Measurements from ENCODE around the gene ADGRB3.

ADGRB3 gene

DNA sequence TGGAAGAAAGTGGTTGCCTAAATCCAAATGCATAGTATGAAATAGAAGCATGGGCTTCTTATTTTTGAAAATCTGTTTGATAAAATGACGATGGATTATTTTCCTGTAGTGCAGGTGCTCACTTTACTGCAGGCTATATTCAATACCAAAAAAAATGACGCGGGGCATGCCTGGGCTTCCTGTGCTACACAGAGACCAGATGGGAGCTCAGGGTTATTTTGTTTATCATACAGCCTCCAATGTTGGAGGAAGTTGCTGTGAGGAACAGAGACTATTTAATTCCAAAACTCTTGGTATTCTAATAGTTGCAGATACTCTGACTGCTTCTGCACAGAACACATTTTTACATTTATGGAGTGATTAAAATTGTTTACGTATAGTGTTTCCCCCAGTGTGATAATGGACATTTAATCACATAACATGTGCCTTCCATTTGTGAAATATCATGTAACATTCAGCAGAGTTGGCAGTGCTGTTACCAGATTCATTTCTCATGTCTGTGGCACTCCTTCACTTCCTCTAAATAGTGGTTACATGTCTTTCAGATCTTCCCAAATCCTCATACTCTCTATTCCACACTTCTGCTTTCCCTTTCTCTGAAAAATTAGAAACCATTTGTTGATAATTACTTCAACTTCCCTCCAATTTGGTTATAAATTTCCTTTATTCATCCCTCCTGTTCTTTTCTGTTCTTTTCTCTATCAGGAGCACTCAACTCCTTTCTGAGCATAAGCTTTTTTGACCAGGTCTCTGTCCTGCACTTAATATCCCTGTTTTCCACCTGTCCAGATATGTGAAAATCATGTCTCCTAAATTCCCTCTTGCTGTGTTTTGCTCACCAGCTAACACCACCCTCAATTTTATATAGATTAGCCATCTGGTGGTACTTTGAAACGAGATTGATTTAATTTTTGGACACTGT is 121.6 kb downstream of the ADGRB3 start:
- H3K9ac ChIP-seq (ENCODE audit: low read length in 2 of 2) = no peak overlapping the region

DNA sequence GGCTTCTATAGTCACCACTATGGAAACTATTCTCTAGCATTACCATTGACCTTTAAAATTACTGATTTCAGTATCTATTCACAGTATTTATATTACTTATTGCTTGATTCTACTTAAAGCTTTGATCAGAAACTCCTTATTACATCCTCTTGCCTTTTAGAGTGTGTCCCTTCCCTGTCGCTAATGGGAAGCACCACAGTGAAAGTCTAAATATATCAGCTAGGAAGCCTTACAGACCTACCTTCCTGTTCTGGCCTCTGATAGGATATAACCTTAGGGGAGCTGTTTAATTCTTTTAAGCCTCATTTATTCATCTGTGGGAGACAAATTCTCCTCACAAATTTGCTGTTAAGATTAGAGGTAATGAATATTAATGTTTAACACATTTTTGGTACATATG is 122.7 kb downstream of the ADGRB3 start:
- Histone ChIP-seq H3K36me3 (ENCODE audit: control insufficient read depth in 2 of 2, insufficient read depth in 2 of 2, low read length in 2 of 2) (no peaks in the 10 kb centered on the region), H3K9ac (ENCODE audit: low read length in 2 of 2) (no peak overlapping the region), H3K27me3 (ENCODE audit: control insufficient read depth in 1 of 2, insufficient read depth in 2 of 2, low read length in 2 of 2) (no peaks in the 10 kb centered on the region), H3K4me1 (ENCODE audit: control insufficient read depth, insufficient read depth, low read length) (no peaks in the 10 kb centered on the region), H3K9me3 (ENCODE audit: control insufficient read depth in 2 of 2, low read length in 2 of 2) (no peaks in the 10 kb centered on the region), H3K27ac (ENCODE audit: low read length) (no peak overlapping the region), H3K4me3 (ENCODE audit: low read length in 2 of 2) (no peak overlapping the region)

More for the DNA sequence above, 121.6 kb downstream of the ADGRB3 start:
- H3K9me3 ChIP-seq (ENCODE audit: control insufficient read depth in 2 of 2, low read length in 2 of 2) = no peaks in the 10 kb centered on the region
- H3K27me3 ChIP-seq (ENCODE audit: control insufficient read depth in 1 of 2, insufficient read depth in 2 of 2, low read length in 2 of 2) = no peaks in the 10 kb centered on the region
- H3K4me3 ChIP-seq (ENCODE audit: low read length in 2 of 2) = no peak overlapping the region
- no peaks in the 10 kb centered on the region for H3K4me1 ChIP-seq (ENCODE audit: control insufficient read depth, insufficient read depth, low read length)
- no peaks in the 10 kb centered on the region for H3K36me3 ChIP-seq (ENCODE audit: control insufficient read depth in 2 of 2, insufficient read depth in 2 of 2, low read length in 2 of 2)
- H3K27ac ChIP-seq (ENCODE audit: low read length) = no peak overlapping the region

DNA sequence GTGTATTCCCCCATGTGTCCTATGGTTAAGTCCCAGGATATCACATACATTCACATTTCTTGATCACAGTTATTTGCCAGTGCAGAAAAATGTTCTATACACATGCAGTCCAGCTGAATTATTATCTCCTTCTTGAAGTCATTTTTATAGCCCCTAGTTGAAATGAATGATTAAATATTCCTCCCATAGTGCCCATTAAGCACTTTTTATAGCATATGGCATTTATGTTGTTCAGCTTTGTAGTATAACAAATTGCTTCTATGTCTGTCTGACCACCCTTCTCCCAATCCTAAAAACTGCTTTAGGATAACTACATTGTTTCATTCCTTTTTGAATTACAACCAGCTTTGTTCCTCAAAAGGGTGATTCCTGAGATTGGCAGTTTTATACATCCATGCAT is 123.5 kb downstream of the ADGRB3 start:
- no peaks in the 10 kb centered on the region for H3K9me3 ChIP-seq (ENCODE audit: control insufficient read depth in 2 of 2, low read length in 2 of 2)
- no peak overlapping the region for H3K4me3 ChIP-seq (ENCODE audit: low read length in 2 of 2)
- no peaks in the 10 kb centered on the region for H3K36me3 ChIP-seq (ENCODE audit: control insufficient read depth in 2 of 2, insufficient read depth in 2 of 2, low read length in 2 of 2)
- no peak overlapping the region for H3K27ac ChIP-seq (ENCODE audit: low read length)
- no peaks in the 10 kb centered on the region for H3K4me1 ChIP-seq (ENCODE audit: control insufficient read depth, insufficient read depth, low read length)
- no peaks in the 10 kb centered on the region for H3K27me3 ChIP-seq (ENCODE audit: control insufficient read depth in 1 of 2, insufficient read depth in 2 of 2, low read length in 2 of 2)
- H3K9ac ChIP-seq (ENCODE audit: low read length in 2 of 2) = no peak overlapping the region

DNA sequence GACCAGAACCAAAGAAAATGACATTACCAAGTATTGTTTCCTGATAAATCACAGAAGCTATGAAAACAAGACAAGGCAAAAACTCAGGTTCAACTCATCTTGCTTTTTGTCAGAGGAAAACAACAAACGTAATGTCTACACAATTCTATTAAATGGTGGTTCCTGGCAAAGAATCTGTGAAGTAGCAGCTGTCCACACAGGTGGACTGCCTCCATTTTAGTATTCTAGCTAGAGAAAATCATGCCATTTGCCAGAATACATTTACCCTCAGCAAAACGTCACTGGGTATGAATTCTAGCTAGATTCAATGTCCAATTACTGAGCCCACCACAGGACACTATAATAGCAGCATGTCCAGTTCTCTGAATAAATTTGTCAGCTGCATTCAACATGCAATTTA is 125.4 kb downstream of the ADGRB3 start:
- Histone ChIP-seq H3K36me3 (ENCODE audit: control insufficient read depth in 2 of 2, insufficient read depth in 2 of 2, low read length in 2 of 2) (no peaks in the 10 kb centered on the region), H3K9ac (ENCODE audit: low read length in 2 of 2) (no peak overlapping the region), H3K27ac (ENCODE audit: low read length) (no peak overlapping the region), H3K4me1 (ENCODE audit: control insufficient read depth, insufficient read depth, low read length) (no peaks in the 10 kb centered on the region), H3K27me3 (ENCODE audit: control insufficient read depth in 1 of 2, insufficient read depth in 2 of 2, low read length in 2 of 2) (no peaks in the 10 kb centered on the region), H3K9me3 (ENCODE audit: control insufficient read depth in 2 of 2, low read length in 2 of 2) (no peaks in the 10 kb centered on the region), H3K4me3 (ENCODE audit: low read length in 2 of 2) (no peak overlapping the region)

DNA sequence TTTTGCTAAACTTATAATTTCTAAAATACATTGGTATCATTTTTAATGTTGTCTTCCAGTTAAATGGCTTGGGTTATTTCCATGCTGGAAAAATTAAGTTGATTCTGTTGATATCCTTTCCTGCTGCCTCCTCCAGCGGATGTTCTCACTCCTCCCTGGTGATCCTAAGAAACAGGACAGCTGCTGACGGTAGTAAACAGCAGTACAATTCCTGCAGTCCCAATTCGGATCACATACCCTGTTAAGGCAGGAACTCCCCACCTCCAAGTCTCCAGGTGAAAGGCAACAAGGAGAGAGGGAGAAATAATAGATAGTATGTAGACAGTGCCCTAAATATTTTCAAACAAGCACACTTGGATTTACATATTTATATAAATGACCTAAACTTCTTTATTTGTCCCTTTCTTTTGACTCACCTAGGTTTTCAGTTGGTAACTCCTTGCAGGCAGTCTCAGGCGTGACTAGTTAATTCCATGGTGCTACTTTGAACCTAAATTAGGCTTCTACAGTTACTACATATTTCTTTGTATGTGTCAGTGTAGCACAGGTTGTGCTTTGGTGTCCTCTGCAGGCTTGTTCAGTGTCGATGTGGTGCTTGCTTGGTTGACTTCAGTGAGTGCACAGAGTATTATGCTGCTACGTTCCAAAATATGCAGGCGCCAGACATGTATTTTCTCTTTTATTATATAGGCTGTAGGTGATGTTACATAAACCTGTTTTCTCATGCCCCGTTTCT is 126.0 kb downstream of the ADGRB3 start:
- Histone ChIP-seq H3K27me3 (ENCODE audit: control insufficient read depth in 1 of 2, insufficient read depth in 2 of 2, low read length in 2 of 2) (no peaks in the 10 kb centered on the region), H3K4me1 (ENCODE audit: control insufficient read depth, insufficient read depth, low read length) (no peaks in the 10 kb centered on the region), H3K9me3 (ENCODE audit: control insufficient read depth in 2 of 2, low read length in 2 of 2) (no peaks in the 10 kb centered on the region), H3K4me3 (ENCODE audit: low read length in 2 of 2) (no peak overlapping the region), H3K9ac (ENCODE audit: low read length in 2 of 2) (no peak overlapping the region), H3K36me3 (ENCODE audit: control insufficient read depth in 2 of 2, insufficient read depth in 2 of 2, low read length in 2 of 2) (no peaks in the 10 kb centered on the region), H3K27ac (ENCODE audit: low read length) (no peak overlapping the region)

DNA sequence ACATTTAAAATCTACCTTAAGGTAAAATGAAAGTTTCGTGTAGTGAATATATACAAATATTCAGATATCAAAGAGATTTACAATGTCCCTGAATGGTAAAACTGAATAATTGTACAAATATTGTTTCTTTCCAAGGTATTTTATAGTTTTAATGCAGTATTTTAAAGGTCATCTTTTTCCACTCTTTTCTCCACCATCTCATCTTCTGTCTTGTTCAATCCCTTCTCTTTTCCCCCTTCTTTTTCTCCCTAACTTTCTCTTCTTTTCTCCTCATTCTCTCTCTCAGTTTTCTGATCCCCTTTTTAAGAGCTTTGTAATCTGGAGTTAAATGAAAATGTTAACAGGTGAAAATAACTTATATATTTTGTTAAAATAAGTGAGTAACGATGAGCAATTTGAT is 126.9 kb downstream of the ADGRB3 start:
- Histone ChIP-seq H3K36me3 (ENCODE audit: control insufficient read depth in 2 of 2, insufficient read depth in 2 of 2, low read length in 2 of 2) (no peaks in the 10 kb centered on the region), H3K27ac (ENCODE audit: low read length) (no peak overlapping the region), H3K27me3 (ENCODE audit: control insufficient read depth in 1 of 2, insufficient read depth in 2 of 2, low read length in 2 of 2) (no peaks in the 10 kb centered on the region)

DNA sequence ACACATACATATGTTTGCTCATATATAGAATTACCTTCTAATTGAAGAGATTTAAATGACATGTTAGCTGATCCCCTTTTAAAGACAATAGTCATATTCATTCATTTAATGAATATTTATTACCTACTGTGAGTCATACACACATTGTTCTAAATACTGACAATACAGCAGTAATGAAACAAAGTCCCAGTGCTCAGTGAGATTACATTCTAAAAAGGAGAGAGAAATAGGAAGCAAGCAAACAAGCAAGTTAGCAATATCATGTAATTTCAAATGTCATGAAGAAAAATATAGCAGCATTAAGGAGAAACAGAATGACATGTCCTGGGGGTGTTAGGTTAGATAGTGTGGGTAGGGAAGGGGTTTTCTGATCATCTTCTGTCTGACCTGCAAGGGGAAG is 136.3 kb downstream of the ADGRB3 start:
- Histone ChIP-seq H3K36me3 (ENCODE audit: control insufficient read depth in 2 of 2, insufficient read depth in 2 of 2, low read length in 2 of 2) (no peaks in the 10 kb centered on the region), H3K27me3 (ENCODE audit: control insufficient read depth in 1 of 2, insufficient read depth in 2 of 2, low read length in 2 of 2) (no peaks in the 10 kb centered on the region), H3K4me1 (ENCODE audit: control insufficient read depth, insufficient read depth, low read length) (no peaks in the 10 kb centered on the region), H3K9me3 (ENCODE audit: control insufficient read depth in 2 of 2, low read length in 2 of 2) (no peaks in the 10 kb centered on the region), H3K9ac (ENCODE audit: low read length in 2 of 2) (no peak overlapping the region), H3K4me3 (ENCODE audit: low read length in 2 of 2) (no peak overlapping the region), H3K27ac (ENCODE audit: low read length) (no peak overlapping the region)

More for the DNA sequence above, 126.9 kb downstream of the ADGRB3 start:
- Histone ChIP-seq H3K9me3 (ENCODE audit: control insufficient read depth in 2 of 2, low read length in 2 of 2) (no peaks in the 10 kb centered on the region), H3K9ac (ENCODE audit: low read length in 2 of 2) (no peak overlapping the region), H3K4me3 (ENCODE audit: low read length in 2 of 2) (no peak overlapping the region), H3K4me1 (ENCODE audit: control insufficient read depth, insufficient read depth, low read length) (no peaks in the 10 kb centered on the region)

DNA sequence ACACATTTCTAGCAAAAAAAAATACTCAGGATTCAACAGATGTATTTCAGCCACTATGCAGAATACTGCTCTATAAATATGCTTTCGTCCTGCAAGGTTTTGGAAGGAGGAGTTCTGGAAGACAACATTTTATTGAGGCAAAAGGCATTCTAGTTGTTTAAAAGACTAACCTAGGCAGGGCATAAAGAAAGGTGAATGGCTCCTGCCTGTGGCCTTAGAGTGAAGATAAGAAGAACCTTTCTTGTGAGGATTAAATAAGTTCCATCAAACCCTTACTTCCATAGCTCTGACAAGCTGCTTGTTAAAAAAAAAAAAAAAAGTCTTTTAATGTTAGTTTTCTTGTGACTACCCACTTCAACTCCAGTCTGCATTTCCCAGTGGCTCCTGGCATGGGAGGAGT is 139.8 kb downstream of the ADGRB3 start:
- Histone ChIP-seq H3K27ac (ENCODE audit: low read length) (no peak overlapping the region), H3K9me3 (ENCODE audit: control insufficient read depth in 2 of 2, low read length in 2 of 2) (no peaks in the 10 kb centered on the region), H3K9ac (ENCODE audit: low read length in 2 of 2) (no peak overlapping the region), H3K4me3 (ENCODE audit: low read length in 2 of 2) (no peak overlapping the region), H3K36me3 (ENCODE audit: control insufficient read depth in 2 of 2, insufficient read depth in 2 of 2, low read length in 2 of 2) (no peaks in the 10 kb centered on the region), H3K27me3 (ENCODE audit: control insufficient read depth in 1 of 2, insufficient read depth in 2 of 2, low read length in 2 of 2) (no peaks in the 10 kb centered on the region), H3K4me1 (ENCODE audit: control insufficient read depth, insufficient read depth, low read length) (no peaks in the 10 kb centered on the region)

DNA sequence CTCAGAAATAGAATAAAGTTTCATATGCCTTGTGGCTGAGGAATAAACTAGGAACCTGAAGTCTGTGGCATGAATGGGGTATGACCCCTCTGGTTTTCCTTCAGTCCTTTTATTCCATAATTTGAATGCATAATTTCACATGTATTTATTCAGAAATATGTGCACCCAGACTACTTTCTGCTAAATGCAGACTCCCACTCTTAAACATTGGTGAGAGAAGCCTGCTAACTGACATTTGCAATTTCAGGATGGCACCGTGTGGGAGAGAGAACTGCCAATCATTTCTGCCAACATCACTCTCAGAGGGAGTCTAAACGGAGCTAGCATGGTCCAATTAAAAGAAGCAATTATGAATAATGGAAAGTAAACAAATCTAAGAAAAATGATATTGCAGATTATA is 141.3 kb downstream of the ADGRB3 start:
- H3K4me3 ChIP-seq (ENCODE audit: low read length in 2 of 2) = no peak overlapping the region
- no peak overlapping the region for H3K9ac ChIP-seq (ENCODE audit: low read length in 2 of 2)
- H3K9me3 ChIP-seq (ENCODE audit: control insufficient read depth in 2 of 2, low read length in 2 of 2) = no peaks in the 10 kb centered on the region
- H3K4me1 ChIP-seq (ENCODE audit: control insufficient read depth, insufficient read depth, low read length) = no peaks in the 10 kb centered on the region
- H3K27me3 ChIP-seq (ENCODE audit: control insufficient read depth in 1 of 2, insufficient read depth in 2 of 2, low read length in 2 of 2) = no peaks in the 10 kb centered on the region
- no peak overlapping the region for H3K27ac ChIP-seq (ENCODE audit: low read length)
- H3K36me3 ChIP-seq (ENCODE audit: control insufficient read depth in 2 of 2, insufficient read depth in 2 of 2, low read length in 2 of 2) = no peaks in the 10 kb centered on the region

DNA sequence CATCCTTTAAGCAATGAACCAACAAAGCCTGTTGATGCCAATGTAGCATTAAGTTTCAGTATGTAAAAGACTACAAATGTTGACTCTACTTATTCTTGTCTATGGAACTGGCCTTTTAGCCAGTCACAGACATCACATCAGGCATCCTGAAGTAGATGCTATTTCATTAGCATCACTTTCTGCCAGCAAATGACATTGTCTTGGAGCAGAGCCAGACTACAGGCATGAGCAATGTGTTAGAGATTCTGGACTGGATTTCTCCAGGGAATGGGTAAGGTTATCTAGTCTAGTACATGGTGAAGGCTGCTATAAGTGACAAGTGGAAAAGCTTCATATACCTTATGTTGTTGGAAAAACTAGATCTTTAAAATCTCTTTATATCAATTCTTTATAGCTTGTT is 142.9 kb downstream of the ADGRB3 start:
- Histone ChIP-seq H3K9me3 (ENCODE audit: control insufficient read depth in 2 of 2, low read length in 2 of 2) (no peaks in the 10 kb centered on the region), H3K9ac (ENCODE audit: low read length in 2 of 2) (no peak overlapping the region), H3K36me3 (ENCODE audit: control insufficient read depth in 2 of 2, insufficient read depth in 2 of 2, low read length in 2 of 2) (no peaks in the 10 kb centered on the region), H3K4me3 (ENCODE audit: low read length in 2 of 2) (no peak overlapping the region), H3K27me3 (ENCODE audit: control insufficient read depth in 1 of 2, insufficient read depth in 2 of 2, low read length in 2 of 2) (no peaks in the 10 kb centered on the region), H3K4me1 (ENCODE audit: control insufficient read depth, insufficient read depth, low read length) (no peaks in the 10 kb centered on the region), H3K27ac (ENCODE audit: low read length) (no peak overlapping the region)
